ENCODE measurements around the gene AMOTL1. TPM values are rescaled to one million over a fixed set of nuclear protein-coding genes. Genes with fewer than 3 reads are reported as not detected.
"Not testable (repeated sequence)": the region's sequence is repeated elsewhere in the genome, so short reads cannot be mapped to it uniquely, and the experiment has no call there.

AMOTL1 gene
- total RNA-seq, 1 experiment from 2014 or later: 57.4 TPM

DNA sequence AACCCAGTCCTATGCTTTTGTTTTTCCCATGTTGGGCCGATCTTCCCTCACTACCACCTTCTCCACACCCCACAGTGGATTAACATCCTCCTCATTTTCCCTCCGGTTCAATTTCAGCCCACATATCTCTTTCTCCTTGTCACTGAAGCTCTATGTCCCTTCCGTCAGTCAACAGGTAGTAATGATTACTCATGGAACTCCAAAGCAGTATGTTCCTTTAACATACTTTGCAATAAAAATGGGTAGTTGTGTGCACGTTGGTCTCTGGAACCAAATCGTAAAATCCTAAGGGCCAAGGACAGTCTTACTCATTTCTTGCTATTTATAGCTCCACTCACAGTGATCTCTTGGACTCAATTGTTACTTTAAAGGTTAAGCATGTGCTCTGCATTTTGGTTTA lies 20.2 kb downstream of the AMOTL1 start:
- peaks cover 19% of the 10 kb centered on the region for H3K4me1 ChIP-seq
- no peak overlapping the region for H3K27ac ChIP-seq
- 0 out of 2 replicates have a peak, but pooled peaks cover 3% of the 10 kb centered on the region for H3K9me3 ChIP-seq (replicated peaks)
- no peak overlapping the region for H3K4me3 ChIP-seq
- DNase-seq: no peak
- H3K36me3 ChIP-seq: no peaks in the 10 kb centered on the region
- no peaks in the 10 kb centered on the region for H3K27me3 ChIP-seq

DNA sequence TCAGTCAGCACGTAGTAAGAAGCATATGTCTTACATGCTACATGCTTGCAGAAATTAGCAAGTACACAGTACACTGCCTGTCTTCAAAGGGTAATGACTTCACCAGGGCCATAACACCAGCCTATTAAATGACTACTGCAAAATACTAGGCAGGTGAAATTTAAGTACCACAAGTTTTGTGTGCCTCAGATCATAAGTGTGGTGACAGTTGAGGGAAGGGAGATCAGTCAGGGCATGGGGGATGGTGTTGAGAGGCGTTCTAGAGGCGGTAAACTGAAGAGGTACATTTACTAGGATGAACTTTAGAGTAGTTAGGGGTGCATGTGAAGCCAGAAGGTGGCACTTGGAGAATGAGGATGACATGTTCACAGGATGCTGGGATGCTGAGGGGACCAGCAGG lies 22.0 kb downstream of the AMOTL1 start:
- Histone ChIP-seq H3K36me3 (no peaks in the 10 kb centered on the region), H3K27me3 (no peaks in the 10 kb centered on the region), H3K9me3 (replicated peaks) (0 out of 2 replicates have a peak, but pooled peaks cover 3% of the 10 kb centered on the region), H3K4me1 (peaks cover 36% of the 10 kb centered on the region), H3K4me3 (no peak overlapping the region), H3K27ac (no peak overlapping the region; the same call in 1 of the 2 replicates)
- no peak for DNase-seq

DNA sequence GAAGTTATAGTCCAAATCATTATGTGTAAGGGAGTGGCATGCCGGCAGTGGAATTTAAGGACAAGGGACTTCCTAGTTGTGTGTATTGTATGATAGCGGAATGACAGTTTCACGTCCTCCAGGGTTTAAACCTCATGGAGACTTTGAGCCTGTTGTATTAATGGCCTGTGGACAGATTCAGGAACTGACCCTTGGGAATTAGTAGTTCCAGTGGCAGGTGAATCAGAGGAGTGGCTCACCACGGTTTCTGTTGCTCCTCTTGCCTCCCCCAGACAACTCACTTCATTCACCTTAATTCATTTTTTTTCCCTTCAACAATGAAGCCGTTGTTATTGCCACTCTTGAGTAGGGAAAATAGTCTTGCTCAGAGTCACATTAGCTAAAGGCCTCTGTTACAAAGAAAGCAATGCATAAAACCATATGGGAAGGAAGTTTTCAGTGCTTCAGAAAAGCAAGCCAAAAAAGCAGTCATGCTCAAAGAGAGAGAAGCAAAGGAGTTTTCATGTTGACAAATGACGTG lies 22.6 kb downstream of the AMOTL1 start:
- Histone ChIP-seq H3K27ac (no peak overlapping the region; the same call in 1 of the 2 replicates), H3K4me3 (no peak overlapping the region), H3K9me3 (replicated peaks) (0 out of 2 replicates have a peak, but pooled peaks cover 3% of the 10 kb centered on the region), H3K36me3 (no peaks in the 10 kb centered on the region), H3K27me3 (no peaks in the 10 kb centered on the region), H3K4me1 (peaks cover 40% of the 10 kb centered on the region)
- DNase-seq: no peak

DNA sequence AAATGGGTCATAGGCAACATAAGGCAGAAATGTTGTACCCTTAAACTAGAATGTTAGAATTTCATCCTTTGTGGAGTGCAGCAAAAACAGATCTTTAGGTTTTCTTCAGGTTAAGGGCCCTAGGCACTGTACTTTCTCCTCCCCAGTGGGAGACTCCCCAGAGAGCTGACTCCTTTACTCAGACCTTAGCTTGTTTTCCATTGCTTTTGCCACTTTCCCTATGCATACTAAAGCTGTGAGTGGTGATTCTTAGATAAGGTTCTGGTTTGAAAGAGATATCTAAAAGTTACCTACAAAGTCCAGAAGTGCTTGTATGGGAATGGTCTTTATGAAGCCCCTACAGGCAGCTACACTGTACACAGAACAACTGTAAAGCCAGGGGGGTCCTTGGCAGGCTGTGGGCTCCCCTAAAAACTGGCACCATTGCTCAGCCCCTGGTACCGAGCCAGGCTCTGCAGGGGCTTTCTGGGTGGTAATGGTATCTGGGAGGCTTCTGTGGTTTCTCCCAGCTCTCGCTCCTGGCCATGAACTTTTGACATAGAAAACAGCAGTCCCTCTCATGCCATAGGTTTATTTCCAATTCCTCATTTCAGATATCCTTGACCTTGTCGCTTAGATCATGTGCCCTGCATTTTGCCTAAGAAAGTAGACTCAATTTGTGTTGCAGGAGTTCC lies 23.2 kb downstream of the AMOTL1 start:
- Histone ChIP-seq H3K4me1 (peaks cover 46% of the 10 kb centered on the region), H3K4me3 (no peak overlapping the region), H3K9me3 (replicated peaks) (0 out of 2 replicates have a peak, but pooled peaks cover 3% of the 10 kb centered on the region), H3K27me3 (no peaks in the 10 kb centered on the region), H3K27ac (no peak overlapping the region), H3K36me3 (peaks cover 6% of the 10 kb centered on the region)
- no peak for DNase-seq

DNA sequence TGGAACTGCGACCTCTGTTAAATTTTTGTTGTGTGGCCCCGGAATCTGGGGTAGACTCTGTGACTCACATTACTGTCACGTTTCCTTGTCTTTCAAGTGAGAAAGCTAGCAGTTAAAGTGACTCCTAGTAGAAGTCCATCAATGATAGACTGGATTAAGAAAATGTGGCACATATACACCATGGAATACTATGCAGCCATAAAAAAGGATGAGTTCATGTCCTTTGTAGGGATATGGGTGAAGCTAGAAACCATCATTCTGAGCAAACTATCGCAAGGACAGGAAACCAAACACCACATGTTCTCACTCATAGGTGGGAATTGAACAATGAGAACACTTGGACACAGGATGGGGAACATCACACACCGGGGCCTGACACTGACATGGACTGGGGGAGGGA lies 23.8 kb downstream of the AMOTL1 start:
- H3K27me3 ChIP-seq; H3K36me3 ChIP-seq; H3K9me3 ChIP-seq (replicated peaks); H3K27ac ChIP-seq; H3K4me3 ChIP-seq; DNase-seq: not testable (repeated sequence)
- H3K4me1 ChIP-seq: peaks cover 50% of the 10 kb centered on the region

DNA sequence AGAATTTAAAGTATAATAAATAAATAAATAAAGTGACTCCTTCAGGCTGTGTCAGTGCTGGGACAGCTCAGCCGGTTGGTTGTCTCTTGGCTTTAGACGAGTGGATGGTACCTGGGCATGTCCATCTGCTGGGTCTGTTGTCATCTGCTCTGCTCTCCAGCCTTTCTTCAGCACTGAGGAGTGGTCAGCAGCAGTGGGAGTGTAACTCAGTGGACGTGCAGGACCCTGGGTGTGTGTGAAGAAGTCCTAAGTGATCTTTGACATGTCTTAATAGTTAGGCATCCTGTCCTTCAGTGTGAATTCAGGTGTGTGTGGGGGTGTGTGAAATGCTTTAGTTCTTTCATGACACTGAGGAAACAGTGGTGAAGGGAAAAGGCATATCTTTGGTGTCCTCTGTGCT lies 24.3 kb downstream of the AMOTL1 start:
- 0 out of 2 replicates have a peak, but pooled peaks cover 3% of the 10 kb centered on the region for H3K9me3 ChIP-seq (replicated peaks)
- no peak overlapping the region for H3K27ac ChIP-seq
- H3K4me3 ChIP-seq: no peak overlapping the region
- H3K4me1 ChIP-seq: peaks cover 53% of the 10 kb centered on the region
- no peaks in the 10 kb centered on the region for H3K27me3 ChIP-seq
- peaks cover 15% of the 10 kb centered on the region for H3K36me3 ChIP-seq
- no peak for DNase-seq

DNA sequence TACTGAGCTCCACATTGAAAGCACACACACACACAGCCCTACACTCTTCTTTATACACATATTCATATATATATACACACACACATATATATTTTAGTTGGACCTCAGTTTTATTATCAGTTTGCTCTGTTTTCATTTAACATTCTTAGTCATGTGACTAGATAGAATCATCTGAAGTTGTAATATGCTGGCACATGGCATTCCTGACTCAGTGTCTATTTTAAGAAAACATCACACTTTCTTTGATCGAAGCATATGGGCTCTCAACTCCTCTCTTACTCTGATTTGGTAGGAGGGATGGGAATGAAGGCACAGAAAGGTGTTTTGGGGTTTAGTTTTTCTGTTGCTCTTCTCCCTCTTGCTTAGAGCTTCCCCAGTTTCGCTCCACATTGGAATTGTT lies 24.8 kb downstream of the AMOTL1 start:
- no peak overlapping the region for H3K27ac ChIP-seq

DNA sequence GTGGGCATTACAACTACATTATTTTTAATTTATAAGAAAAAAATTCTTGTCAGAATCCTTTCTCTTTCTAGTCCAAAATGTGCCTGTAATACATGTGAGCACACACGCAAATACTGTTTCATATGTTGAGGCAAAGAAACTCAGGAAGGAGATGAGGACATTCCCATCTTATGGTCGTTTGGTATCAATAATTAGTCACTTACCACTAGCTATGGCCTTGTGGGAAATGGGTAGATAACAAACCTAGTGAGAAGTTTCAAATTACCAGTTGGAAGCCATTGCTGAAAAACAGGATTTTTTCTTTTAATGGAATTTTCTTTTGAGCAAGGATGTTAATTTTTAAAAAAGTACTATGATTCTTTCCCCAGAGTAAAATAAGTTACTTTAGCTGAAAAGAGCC lies 25.7 kb downstream of the AMOTL1 start:
- H3K9me3 ChIP-seq (replicated peaks): 0 out of 2 replicates have a peak, but pooled peaks cover 3% of the 10 kb centered on the region
- no peaks in the 10 kb centered on the region for H3K27me3 ChIP-seq
- DNase-seq: no peak
- H3K36me3 ChIP-seq: peaks cover 18% of the 10 kb centered on the region
- H3K4me1 ChIP-seq: peaks cover 53% of the 10 kb centered on the region
- H3K27ac ChIP-seq: peak overlapping the region; percentile 86
- no peak overlapping the region for H3K4me3 ChIP-seq

More for the DNA sequence above, 24.8 kb downstream of the AMOTL1 start:
- no peak overlapping the region for H3K4me3 ChIP-seq
- H3K27me3 ChIP-seq: no peaks in the 10 kb centered on the region
- peaks cover 16% of the 10 kb centered on the region for H3K36me3 ChIP-seq
- 0 out of 2 replicates have a peak, but pooled peaks cover 3% of the 10 kb centered on the region for H3K9me3 ChIP-seq (replicated peaks)
- H3K4me1 ChIP-seq: peaks cover 53% of the 10 kb centered on the region
- no peak for DNase-seq

DNA sequence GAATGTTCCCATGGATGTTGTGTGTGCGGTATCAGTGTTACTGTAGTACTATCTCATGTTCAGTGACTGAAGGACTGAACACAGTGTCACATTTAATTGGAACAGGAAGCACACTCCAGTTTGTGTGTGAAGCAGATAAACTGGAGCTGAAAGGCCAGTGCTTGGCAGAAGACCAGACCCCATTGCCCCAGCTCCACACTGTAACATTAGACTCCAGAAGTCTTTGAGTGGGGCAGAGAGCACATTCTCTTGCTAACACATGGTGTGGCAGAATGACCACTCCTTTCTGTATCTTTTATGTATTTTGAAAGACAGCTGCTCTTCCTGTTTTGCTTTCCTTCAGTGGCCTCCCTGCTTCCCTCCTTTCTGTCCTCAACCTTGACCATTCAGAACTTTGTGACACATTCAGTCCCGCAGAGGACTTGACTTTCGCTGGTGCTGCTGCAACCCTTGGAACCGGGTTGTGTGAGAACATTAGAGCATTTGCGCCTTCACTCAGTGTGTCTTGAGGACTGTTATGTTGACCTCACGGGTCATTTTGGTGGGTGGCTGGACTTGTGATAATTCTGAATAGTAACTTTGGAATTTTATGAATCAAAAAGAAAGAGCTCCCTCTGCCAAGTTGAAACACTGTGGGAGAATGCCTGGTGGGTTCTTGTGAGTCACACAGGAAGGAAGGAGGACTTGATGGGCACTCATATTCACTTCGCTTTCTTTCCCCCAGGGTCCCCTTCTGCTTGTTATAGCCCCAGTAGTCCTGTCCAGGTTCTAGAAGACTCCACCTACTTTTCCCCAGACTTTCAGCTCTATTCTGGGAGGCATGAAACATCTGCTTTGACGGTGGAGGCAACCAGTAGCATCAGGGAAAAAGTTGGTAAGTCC lies 26.4 kb downstream of the AMOTL1 start:
- H3K4me3 ChIP-seq: no peak overlapping the region
- H3K36me3 ChIP-seq: peaks cover 23% of the 10 kb centered on the region
- peaks cover 48% of the 10 kb centered on the region for H3K4me1 ChIP-seq
- H3K27me3 ChIP-seq: no peaks in the 10 kb centered on the region
- 0 out of 2 replicates have a peak, but pooled peaks cover 3% of the 10 kb centered on the region for H3K9me3 ChIP-seq (replicated peaks)
- H3K27ac ChIP-seq: peak overlapping the region; percentile 86
- peak; percentile 77 to 85 for DNase-seq

DNA sequence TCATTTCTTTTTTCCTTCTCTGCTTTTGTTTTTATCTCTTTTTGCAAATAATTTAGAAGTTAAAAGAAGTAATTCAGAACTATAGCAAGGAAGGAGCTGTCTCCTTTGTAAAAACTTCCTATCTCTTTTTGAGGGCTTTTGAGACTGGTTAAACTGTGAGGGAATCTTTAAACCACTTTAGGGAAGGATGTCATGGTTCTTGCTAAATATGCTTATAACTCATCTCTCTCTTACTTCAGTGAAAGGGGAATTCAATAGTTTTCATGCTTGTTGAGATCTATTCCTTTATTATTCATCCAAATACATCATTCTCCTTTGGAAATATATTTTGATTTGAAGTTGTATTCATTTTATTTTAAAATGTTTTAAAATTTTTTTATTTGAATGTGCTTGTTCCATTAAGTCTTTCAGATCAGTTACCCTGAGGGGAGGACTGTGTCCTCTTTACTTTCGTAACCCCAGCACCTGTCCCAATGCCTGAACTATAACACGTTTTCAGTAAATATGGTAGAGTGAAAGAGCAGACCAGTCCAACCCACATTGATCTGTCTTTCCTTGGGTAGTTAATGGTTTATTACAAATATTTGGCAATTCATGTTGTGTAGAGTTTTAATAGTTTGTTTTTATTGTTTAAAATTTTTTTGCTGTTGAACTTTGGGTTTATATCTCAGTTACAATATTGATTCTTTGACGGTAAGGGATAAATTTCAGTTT lies 27.5 kb downstream of the AMOTL1 start:
- H3K27ac ChIP-seq: peak overlapping the region; percentile 86; the same call in 1 of the 2 replicates
- no peak for DNase-seq
- 0 out of 2 replicates have a peak, but pooled peaks cover 3% of the 10 kb centered on the region for H3K9me3 ChIP-seq (replicated peaks)
- no peaks in the 10 kb centered on the region for H3K27me3 ChIP-seq
- peaks cover 32% of the 10 kb centered on the region for H3K36me3 ChIP-seq
- no peak overlapping the region for H3K4me3 ChIP-seq
- H3K4me1 ChIP-seq: peaks cover 40% of the 10 kb centered on the region

DNA sequence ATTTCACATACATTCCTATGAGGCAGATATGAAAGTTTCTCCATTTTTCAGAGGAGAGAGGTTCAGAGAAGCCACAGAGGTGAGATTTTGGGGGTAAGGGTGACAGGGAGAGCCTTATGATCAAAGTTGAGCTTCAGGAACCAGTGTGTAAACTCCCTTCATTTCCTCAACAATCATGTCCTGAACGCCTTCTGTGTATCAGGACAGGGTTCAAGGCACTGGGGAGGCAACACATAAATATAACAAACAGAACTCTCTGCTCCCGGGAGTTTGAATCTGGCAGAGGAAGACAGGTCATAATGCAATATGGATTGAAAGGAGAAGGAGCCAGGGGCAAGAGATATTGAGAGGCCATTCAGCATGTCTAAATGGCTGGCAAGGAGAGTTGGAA lies 28.0 kb downstream of the AMOTL1 start:
- Histone ChIP-seq H3K9me3 (replicated peaks) (0 out of 2 replicates have a peak, but pooled peaks cover 3% of the 10 kb centered on the region), H3K27ac (no peak overlapping the region), H3K36me3 (peaks cover 37% of the 10 kb centered on the region), H3K4me3 (no peak overlapping the region), H3K27me3 (no peaks in the 10 kb centered on the region), H3K4me1 (peaks cover 35% of the 10 kb centered on the region)
- DNase-seq: no peak

DNA sequence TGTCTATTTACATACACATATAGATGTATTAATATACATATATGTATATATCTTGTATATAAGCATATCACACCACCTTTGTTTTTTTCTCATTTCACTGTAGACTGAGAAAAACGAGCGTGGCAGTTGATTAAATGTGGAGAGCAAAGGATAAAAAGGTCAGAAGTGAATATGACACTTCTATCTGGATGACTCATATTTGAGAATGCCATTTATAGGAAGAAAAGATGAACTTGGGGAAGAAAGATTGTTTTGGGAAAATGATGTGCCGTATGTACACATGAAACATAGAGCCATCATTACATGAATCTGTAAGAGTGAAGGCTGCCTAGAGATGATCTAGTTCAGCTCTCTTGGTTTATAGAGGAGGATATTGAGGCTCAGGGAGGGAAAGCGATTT lies 28.7 kb downstream of the AMOTL1 start:
- H3K27ac ChIP-seq: no peak overlapping the region
- DNase-seq: no peak
- no peaks in the 10 kb centered on the region for H3K27me3 ChIP-seq
- H3K36me3 ChIP-seq: peaks cover 40% of the 10 kb centered on the region
- no peak overlapping the region for H3K4me3 ChIP-seq
- H3K9me3 ChIP-seq (replicated peaks): 0 out of 2 replicates have a peak, but pooled peaks cover 1% of the 10 kb centered on the region
- peaks cover 35% of the 10 kb centered on the region for H3K4me1 ChIP-seq

DNA sequence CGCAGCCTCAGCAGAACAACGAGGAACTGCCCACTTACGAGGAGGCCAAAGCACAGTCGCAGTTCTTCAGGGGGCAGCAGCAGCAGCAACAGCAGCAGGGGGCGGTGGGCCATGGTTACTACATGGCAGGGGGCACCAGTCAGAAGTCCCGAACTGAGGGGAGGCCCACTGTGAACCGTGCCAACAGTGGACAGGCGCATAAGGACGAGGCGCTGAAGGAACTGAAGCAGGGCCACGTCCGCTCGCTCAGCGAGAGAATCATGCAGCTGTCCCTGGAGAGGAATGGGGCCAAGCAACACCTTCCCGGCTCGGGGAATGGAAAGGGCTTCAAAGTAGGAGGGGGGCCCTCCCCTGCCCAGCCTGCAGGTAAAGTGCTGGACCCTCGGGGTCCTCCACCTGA lies 31.6 kb downstream of the AMOTL1 start:
- Histone ChIP-seq H3K36me3 (peaks cover 49% of the 10 kb centered on the region), H3K9me3 (replicated peaks) (no peaks in the 10 kb centered on the region), H3K4me1 (peaks cover 27% of the 10 kb centered on the region), H3K27me3 (no peaks in the 10 kb centered on the region), H3K27ac (no peak overlapping the region), H3K4me3 (no peak overlapping the region)
- no peak for DNase-seq

DNA sequence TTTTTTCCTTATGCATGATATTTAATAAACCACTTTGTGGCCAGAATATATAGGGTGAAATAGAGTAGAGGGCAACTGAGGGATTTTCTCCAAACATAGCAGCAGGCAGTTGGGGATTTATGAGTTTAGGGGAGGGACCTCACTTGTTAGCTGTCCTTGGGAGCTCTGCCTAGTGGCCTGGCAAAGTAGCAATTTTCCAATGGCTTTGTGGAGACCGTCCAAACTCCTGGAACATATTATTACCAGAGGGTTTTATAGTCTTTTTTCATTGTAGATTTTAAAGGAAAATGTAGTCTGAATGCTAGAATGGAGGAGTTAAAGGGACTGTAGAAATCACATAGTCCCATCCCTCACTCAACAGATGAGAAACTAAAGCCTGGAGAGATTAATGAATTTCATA lies 32.3 kb downstream of the AMOTL1 start:
- DNase-seq: no peak
- Histone ChIP-seq H3K27ac (no peak overlapping the region), H3K36me3 (peaks cover 49% of the 10 kb centered on the region), H3K4me1 (peaks cover 27% of the 10 kb centered on the region), H3K4me3 (no peak overlapping the region), H3K27me3 (no peaks in the 10 kb centered on the region), H3K9me3 (replicated peaks) (no peaks in the 10 kb centered on the region)
